HepG2 (cell line): ENCODE data around the gene ADAMTS4. TPM values are rescaled to one million over a fixed set of nuclear protein-coding genes. Genes with fewer than 3 reads are reported as not detected.
A peak's percentile ranks its signal among the peaks of the same experiment; 100 is the strongest.

Experiments
- ATAC-seq: fragments of 200-7000 bp; cut with Tn5 transposase; 3 replicates; pipeline ENCODE4 v1.9.1; 2020; ENCODE audit warnings: mild to moderate bottlenecking, moderate library complexity
- BruUV-seq: library from RNA; stranded (reverse); fragments of 400-500 nt; replicated peaks from 2 replicates; lab custom pipeline; 2021; lab: Mats Ljungman, UMichigan
- CTCF ChIA-PET: fragments of 300-600 bp; formaldehyde crosslinking; extraction: SDS; loops from one replicate; lab custom pipeline; 2021; ENCODE audit warnings: low total read pairs, inconsistent platforms, low intra/inter-chr PET ratio; lab: Yijun Ruan, JAX
- POLR2A ChIA-PET: fragments of 350-600 bp; sonication (Branson Sonifier 250); formaldehyde crosslinking; loops from one replicate; lab custom pipeline; 2020; ENCODE audit warnings: antibody characterized with exemption, inconsistent platforms; lab: Yijun Ruan, JAX
- DNase-seq: peaks from one replicate; pipeline ENCODE4 v3.0.0-alpha.2; 2015; ENCODE audit warnings: low spot score
- FAIRE-seq: peaks from 3 replicates; lab custom pipeline; 2011; peaks lifted over from hg19 to GRCh38; lab: Jason Lieb, UNC
- H2AFZ ChIP-seq: one replicate; pipeline ENCODE4 v1.6.1; 2011; ENCODE audit warnings: low read length, inconsistent platforms
- H3K27ac ChIP-seq: fragments of 300-600 bp; 3 replicates; pipeline ENCODE4 v1.8.0; 2011; ENCODE audit warnings: mixed run types, mild to moderate bottlenecking, mixed read lengths, low read length, inconsistent platforms; ENCODE audit not compliant: insufficient read depth; ENCODE audit errors: extremely low read length
- H3K27me3 ChIP-seq, 2 experiments: fragments of 200-600 bp in 1 of 2; 2 replicates in 1 of 2; 3 replicates in 1 of 2; pipeline versions ENCODE4 v1.6.0 to v1.8.0; 2011; ENCODE audit warnings: low read length in 2 of 2, mild to moderate bottlenecking in 2 of 2, moderate library complexity in 2 of 2, inconsistent platforms in 1 of 2; ENCODE audit not compliant: insufficient read depth in 2 of 2, control insufficient read depth in 1 of 2
- H3K36me3 ChIP-seq, 2 experiments: fragments of 200-600 bp in 1 of 2; replicated peaks in 1 of 2; 2 replicates in 1 of 2; 3 replicates in 1 of 2; pipeline versions ENCODE4 v1.5.1 to v1.8.0; 2011; ENCODE audit warnings: low read length in 2 of 2, inconsistent platforms in 1 of 2; ENCODE audit not compliant: insufficient read depth in 2 of 2, control insufficient read depth in 1 of 2
- H3K4me1 ChIP-seq: 2 replicates; pipeline ENCODE4 v1.5.1; 2012; ENCODE audit warnings: low read length, inconsistent platforms; ENCODE audit not compliant: insufficient read depth
- H3K4me2 ChIP-seq: 2 replicates; pipeline ENCODE4 v1.6.0; 2011; ENCODE audit warnings: low read depth, low read length, inconsistent platforms
- H3K4me3 ChIP-seq, 3 experiments: fragments of 200-600 bp in 1 of 3; sonication (generic), shearing (Covaris generic) in 1 of 3; replicated peaks in 1 of 3; 2 replicates each; pipeline ENCODE4 v1.5.1; 2011 to 2016; ENCODE audit warnings: low read length in 3 of 3, inconsistent platforms in 2 of 3, low read depth in 2 of 3, mild to moderate bottlenecking in 2 of 3, control low read depth in 1 of 3, mixed read lengths in 1 of 3; ENCODE audit not compliant: insufficient read depth in 1 of 3
- H3K79me2 ChIP-seq: one replicate; pipeline ENCODE4 v1.6.1; 2011; ENCODE audit warnings: low read length, inconsistent platforms; ENCODE audit not compliant: insufficient read depth
- H3K9ac ChIP-seq: 2 replicates; pipeline ENCODE4 v1.6.0; 2011; ENCODE audit warnings: mild to moderate bottlenecking, low read depth, low read length, inconsistent platforms; ENCODE audit not compliant: insufficient read depth
- H3K9me3 ChIP-seq: 2 replicates; pipeline ENCODE4 v1.5.1; 2012; ENCODE audit warnings: mild to moderate bottlenecking, low read length
- H4K20me1 ChIP-seq: 2 replicates; pipeline ENCODE4 v1.6.0; 2011; ENCODE audit warnings: inconsistent platforms, mild to moderate bottlenecking, low read length, moderate library complexity; ENCODE audit not compliant: insufficient read depth
- AGO2 ChIP-seq: fragments of 200-400 bp; formaldehyde crosslinking; optimal IDR thresholded peaks from 2 replicates; pipeline ENCODE3; 2017; ENCODE audit warnings: mild to moderate bottlenecking, low read depth, low read length, moderate library complexity
- ETS1 ChIP-seq: sonication (generic); formaldehyde crosslinking; IDR thresholded peaks from 2 replicates; pipeline ENCODE4 v1.4.0; 2020; ENCODE audit warnings: missing genetic modification reagents
- GTF2F1 ChIP-seq: fragments of 150-350 bp; IDR thresholded peaks from 2 replicates; pipeline ENCODE4 v1.6.1; 2014; ENCODE audit warnings: low read length
- POLR2G ChIP-seq: fragments of 200-400 bp; formaldehyde crosslinking; IDR thresholded peaks from 2 replicates; pipeline ENCODE4 v1.6.1; 2018; ENCODE audit warnings: mild to moderate bottlenecking, low read depth, low read length, moderate library complexity
- RBAK ChIP-seq: sonication (generic); formaldehyde crosslinking; IDR thresholded peaks from 2 replicates; pipeline ENCODE4 v1.5.1; 2020; ENCODE audit warnings: mild to moderate bottlenecking, missing genetic modification reagents
- RBFOX2 ChIP-seq: fragments of 200-400 bp; formaldehyde crosslinking; IDR thresholded peaks from 2 replicates; pipeline ENCODE4 v1.6.1; 2017; ENCODE audit warnings: low read depth, mild to moderate bottlenecking, low read length
- SMAD1 ChIP-seq: sonication (generic); formaldehyde crosslinking; IDR thresholded peaks from 2 replicates; pipeline ENCODE4 v1.4.0; 2020; ENCODE audit warnings: missing genetic modification reagents, low read depth, mild to moderate bottlenecking, borderline replicate concordance
- ZNF414 ChIP-seq: sonication (generic); formaldehyde crosslinking; IDR thresholded peaks from 2 replicates; pipeline ENCODE4 v1.5.0; 2020; ENCODE audit warnings: missing genetic modification reagents
- ZNF556 ChIP-seq: sonication (generic); formaldehyde crosslinking; IDR thresholded peaks from 2 replicates; pipeline ENCODE4 v1.4.0; 2020; ENCODE audit warnings: mild to moderate bottlenecking, missing genetic modification reagents, borderline replicate concordance
- ZNF839 ChIP-seq: sonication (generic); formaldehyde crosslinking; IDR thresholded peaks from 2 replicates; pipeline ENCODE4 v1.4.0; 2020; ENCODE audit warnings: missing genetic modification reagents, mild to moderate bottlenecking, borderline replicate concordance
- WGBS: methylation state at CpG from one replicate; pipeline ENCODE4 v1.1.6; 2017; ENCODE audit warnings: low lambda C conversion rate; 5-methylcytosine and 5-hydroxymethylcytosine counted together
- in situ Hi-C: cut with HindIII; loops from 2 replicates; pipeline ENCODE4 v1.10.0; 2017; ENCODE audit warnings: low pct_unique_long_range_greater_than_20kb; ENCODE audit not compliant: extremely low pct_ligation_motif_present
- intact Hi-C: fragments of 100-400 bp; cut with micrococcal nuclease; formaldehyde crosslinking; loops from one replicate; pipeline ENCODE4 v1.10.0; 2022; ENCODE audit not compliant: unreplicated experiment
- polyA plus RNA-seq, 8 experiments: library from polyadenylated mRNA; depleted of rRNA in 3 of 8; stranded (reverse) in 7 of 8; unstranded in 1 of 8; fragments of >200 nt; fragmentation: Illumina TruSeq in 4 of 8; extraction: Trizol in 4 of 8; gene quantifications; 2 replicates each; pipeline versions ENCODE4 v1.2.1 to v1.2.3, GENCODE V29; 2011 to 2016; ENCODE audit warnings: low read depth in 4 of 8, missing spikeins in 1 of 8, mixed read lengths in 1 of 8; ENCODE audit not compliant: insufficient read depth in 1 of 8
- total RNA-seq, 5 experiments: library from RNA; depleted of rRNA; stranded (reverse); fragments of >200 nt; fragmentation: Illumina TruSeq; extraction: Trizol; gene quantifications; 2 replicates each; pipeline ENCODE4 v1.2.3, GENCODE V29; 2016; ENCODE audit warnings: low read depth in 1 of 5

The ADAMTS4 gene
- total and polyA plus RNA-seq, 2 of the 13 experiments (the other 11 are each of a cell fraction or from before 2014, with no cell fraction given) = 0.51 to 1.7 TPM

DNA sequence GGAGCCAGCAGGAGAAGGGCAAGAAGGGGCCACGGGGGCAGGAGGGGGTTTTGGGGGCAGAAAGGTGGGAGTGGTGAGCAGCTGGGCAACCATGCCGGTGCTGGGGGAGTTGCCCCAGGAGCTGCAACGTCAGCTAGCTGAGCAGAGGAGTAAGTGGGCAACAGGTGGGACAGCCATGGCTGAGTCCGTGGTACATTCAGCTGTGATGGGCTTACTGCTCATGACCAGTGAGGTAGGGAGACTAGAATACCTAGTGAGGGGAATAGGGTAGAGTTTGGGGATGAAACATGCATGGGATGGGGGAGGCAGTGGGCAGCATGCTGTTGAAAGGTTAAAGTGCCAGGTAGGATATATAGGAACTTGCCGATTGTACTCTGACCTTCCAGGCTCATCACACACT, 37.2 kb downstream of the ADAMTS4 start (continued):
- no peak for TF ChIP-seq RBAK (CRISPR knock-in tag)
- TF ChIP-seq SMAD1 (CRISPR knock-in tag) = no peak
- no peak for TF ChIP-seq ETS1 (CRISPR knock-in tag)
- no peak for TF ChIP-seq GTF2F1
- TF ChIP-seq ZNF839 = no peak
- TF ChIP-seq ZNF414 (CRISPR knock-in tag) = no peak

GRCh38 chr1:161160671-161161145, 38.1 kb downstream of the ADAMTS4 start:
- in situ Hi-C loops = no loop called here
- WGBS = 98% methylated on average over 14 of the region's 22 CpGs
- no peak for FAIRE-seq

More at GRCh38 chr1:161160671-161161145, 38.1 kb downstream of the ADAMTS4 start:
- H3K9ac ChIP-seq = peak overlapping the region; percentile 91; the same call in 1 of the 2 replicates
- no TSS peak for BruUV-seq
- intact Hi-C loops = no loop called here
- peaks cover 11 to 43% of the 10 kb centered on the region in 2 experiments; a peak in 4 of 5 replicates for H3K36me3 ChIP-seq
- no peak for ATAC-seq
- H3K4me1 ChIP-seq = peaks cover 35% of the 10 kb centered on the region
- no peak for DNase-seq
- H3K27me3 ChIP-seq = no peaks in the 10 kb centered on the region; a peak in 1 of 5 replicates
- CTCF ChIA-PET = no interaction called here
- TF ChIP-seq AGO2 = peak; percentile 48
- 0 out of 2 replicates have a peak, but pooled peaks have one; percentile 19 for TF ChIP-seq RBFOX2
- no peak for TF ChIP-seq ZNF556 (CRISPR knock-in tag)
- TF ChIP-seq POLR2G = 0 out of 2 replicates have a peak, but pooled peaks have one; percentile 24
- H3K4me2 ChIP-seq = 0 out of 2 replicates have a peak overlapping the region, but pooled peaks have one; percentile 97
- no peaks in the 10 kb centered on the region for H3K9me3 ChIP-seq
- no peaks in the 10 kb centered on the region for H4K20me1 ChIP-seq
- peaks cover 7% of the 10 kb centered on the region for H3K79me2 ChIP-seq
- no peak overlapping the region for H3K27ac ChIP-seq
- no peak overlapping the region for H2AFZ ChIP-seq
- H3K4me3 ChIP-seq = no peak overlapping the region; a peak in 1 of 6 replicates
- POLR2A ChIA-PET = no interaction called here
